Mucosa of gallbladder (tissue), 1 donor: Measurements from ENCODE around the gene GABRR2. TPM values are rescaled to one million over a fixed set of nuclear protein-coding genes. Genes with fewer than 3 reads are reported as not detected.

Experiments
- DNase-seq: peaks from one replicate; pipeline ENCODE4 v3.0.0-alpha.2; 2020; ENCODE audit warnings: low spot score
- total RNA-seq: library from RNA; stranded (reverse); gene quantifications from one replicate; pipeline ENCODE4 v1.2.1, GENCODE V29; 2021
- donor health status: DM: no; HTN: no; CAD: no.

The GABRR2 gene
- total RNA-seq: 0.92 TPM

DNA sequence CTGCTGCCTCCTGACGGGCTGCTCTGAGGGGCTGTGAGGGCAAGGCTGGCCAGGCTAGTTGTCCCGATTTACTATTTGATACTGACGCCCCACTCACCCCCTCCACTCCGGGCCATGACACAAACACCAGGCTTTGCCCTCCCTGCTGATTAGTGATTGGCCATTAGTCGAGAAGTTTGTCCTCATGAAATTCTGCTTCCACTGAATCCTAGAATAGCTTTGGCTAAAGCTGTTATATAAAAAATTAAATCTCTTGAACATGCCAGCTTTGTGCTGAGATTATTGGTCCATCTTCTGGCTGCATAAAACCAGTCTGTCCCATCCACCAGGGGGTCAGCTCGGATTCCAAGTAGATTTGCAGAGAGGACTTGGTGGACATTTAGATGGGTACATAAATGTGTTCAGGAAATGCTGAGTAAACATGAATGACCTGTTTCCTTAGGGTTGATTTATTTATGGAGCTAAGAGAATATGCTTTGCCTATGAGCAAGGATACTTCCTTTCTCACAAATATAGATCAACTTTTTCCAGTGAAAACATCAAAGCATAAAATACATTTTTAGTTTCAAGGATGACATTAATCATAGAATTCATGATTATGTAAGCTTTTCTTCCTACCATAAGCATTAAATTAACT, at the start of gene GABRR2:
GABRR2 (minus strand) TSS at position 51 of the 637 bp plus-strand sequence. CDS start 134 bp downstream, outside the sequence.
- no peak for DNase-seq

DNA sequence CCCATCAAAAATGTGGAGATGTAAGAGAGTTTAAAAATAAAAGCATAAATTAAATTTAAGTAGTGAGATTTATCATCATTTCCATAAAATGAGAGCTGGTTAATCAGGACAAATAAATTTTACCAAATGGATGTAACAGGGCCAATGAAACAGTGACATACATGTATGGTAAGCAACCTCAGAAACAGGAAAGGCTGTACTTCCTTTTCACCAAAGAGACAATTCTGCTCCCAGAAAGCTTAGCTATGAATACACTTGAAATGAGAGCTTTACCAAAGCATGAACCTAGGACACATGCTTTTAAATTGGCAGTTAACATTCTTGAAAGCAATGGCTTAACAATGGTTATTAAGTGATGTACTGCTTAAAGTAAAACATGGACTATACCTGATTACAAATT, 49.5 kb upstream of the GABRR2 start:
- no peak for DNase-seq

DNA sequence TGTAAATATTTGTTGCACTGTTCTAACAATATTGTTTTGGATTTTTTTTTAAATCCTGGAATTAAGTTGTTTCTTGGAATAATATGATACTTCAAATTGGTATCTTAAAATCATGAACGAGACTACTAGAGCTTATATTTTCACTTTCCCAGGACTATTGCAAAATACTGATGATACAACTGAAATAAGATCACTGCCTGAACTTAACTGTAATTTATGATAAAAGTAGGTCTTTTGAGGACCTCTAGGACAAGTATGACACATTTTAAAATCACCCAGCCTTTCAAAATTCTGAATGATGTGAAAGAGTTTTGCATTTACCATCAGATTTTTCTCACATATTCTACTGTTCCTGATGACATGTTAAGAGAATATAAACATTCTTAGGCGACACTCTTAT, 46.1 kb upstream of the GABRR2 start:
- no peak for DNase-seq

DNA sequence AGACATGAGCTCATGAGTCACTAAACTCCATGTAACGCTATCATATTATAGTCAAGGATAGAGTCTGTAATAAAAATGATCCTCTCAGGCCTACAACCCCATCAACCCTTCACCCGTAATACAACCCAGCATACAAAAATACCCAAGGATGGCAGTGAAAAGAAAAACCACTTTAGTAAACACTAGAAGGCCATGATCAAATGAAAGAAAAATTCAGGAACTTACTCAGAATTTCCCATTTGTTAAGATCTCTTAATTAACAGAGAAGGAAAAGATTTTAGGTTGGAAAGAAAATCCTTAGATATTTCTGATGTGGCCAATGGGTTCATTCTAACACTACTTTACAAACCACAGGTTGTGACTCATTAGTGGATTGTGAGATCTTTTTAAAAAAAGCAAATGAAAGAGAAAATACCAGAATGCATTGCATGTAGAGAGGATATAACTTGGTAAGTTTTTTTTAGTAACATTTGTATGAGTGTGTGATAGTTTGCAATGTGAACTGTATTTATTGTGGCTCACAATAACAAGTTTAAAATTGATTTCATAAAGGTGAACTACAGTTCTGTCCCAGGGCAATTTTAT, 45.4 kb upstream of the GABRR2 start:
- no peak for DNase-seq

DNA sequence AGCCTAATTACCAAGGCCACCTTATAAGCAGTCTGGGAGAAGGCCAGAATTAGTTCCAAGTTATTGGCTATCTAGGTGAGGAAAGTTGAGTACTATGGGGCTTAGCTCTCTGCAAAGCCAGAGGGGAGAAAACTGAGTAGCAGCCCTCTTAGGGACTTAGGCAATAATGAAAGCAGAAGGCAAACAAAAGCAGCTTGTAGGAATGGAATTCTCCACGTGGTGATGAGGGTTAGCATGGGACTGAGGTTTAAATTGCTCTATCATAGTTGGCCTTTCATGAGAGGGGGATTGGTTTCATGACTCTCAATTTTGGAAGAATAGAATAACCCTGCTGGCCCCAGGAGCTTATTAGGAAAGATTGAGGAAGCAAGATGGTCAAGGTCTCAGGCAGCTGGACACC, 44.5 kb upstream of the GABRR2 start:
- DNase-seq: no peak

DNA sequence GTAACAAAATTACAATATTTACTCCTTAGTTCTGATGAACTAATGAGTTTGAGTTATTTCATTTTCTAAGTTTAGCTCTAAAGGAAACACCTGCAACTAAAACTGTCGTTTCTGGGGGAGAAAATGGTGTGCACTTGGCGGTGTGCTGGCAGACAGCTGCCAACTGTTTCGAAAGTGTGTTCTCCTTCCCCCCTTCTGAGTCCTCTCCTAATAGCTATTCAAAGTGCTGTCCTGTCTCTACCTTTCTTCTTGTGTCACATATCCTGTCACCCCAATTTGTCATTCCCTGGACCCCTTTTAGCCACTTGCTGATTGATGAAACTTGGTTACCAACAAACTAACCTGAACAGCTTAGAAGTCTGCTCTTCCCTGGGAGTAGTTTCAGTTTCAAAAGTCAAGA, 42.3 kb upstream of the GABRR2 start:
- DNase-seq: no peak

DNA sequence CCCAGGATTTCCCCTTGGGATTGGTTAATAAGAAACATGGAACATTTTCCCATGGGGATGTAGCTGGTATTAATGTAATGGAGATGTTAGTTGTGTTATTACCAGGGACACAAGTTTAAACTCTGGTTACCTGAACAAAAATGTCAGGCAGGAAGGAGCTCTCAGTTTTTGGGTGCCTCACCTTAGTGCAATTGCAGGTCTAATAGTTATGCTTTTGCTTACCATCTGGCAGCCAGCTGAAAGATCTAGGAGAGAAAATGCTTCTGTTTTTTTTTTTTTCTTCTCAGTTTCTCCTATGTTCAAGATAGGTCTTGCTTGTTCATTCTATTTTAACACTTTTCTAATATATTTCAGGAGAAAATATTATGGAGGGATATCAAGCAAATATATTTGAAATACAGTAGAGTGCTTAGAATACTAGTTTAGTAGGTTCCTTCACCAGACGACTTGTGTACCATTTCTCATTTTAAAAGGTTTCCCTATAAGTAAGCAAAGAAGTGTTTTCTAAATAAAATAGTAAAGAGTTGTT, 41.6 kb upstream of the GABRR2 start:
- no peak for DNase-seq

DNA sequence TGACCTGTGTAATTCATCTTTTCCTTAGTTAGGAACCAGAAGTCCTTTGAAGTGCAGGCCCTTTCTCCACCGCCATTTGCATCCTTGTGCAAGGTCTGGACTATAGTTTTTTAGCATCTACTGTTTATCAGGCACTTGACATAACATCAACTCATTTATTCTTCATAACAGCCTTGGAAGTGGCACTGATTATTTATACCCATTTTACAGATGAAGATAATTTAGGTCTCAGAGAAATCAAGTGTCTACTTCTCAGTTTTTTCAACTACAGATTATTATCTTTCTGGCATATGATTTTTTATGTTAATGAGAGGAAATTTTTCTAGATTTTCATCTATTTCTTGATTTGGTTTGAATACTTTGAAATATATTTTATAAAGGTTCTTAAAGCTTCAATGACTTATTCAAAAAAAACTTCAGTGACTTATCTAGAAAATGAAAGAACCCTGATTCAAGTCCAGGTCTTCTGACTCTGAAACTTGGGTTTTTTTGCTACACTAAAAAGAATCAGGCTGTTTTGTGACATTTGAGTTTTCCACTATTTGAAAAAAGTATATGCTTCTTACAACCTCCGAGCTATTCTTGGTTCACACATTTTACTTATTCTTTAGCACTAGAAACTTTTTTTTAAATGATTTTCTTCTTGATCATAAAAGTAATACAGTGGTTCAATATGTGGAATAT, 40.6 kb upstream of the GABRR2 start:
- no peak for DNase-seq

DNA sequence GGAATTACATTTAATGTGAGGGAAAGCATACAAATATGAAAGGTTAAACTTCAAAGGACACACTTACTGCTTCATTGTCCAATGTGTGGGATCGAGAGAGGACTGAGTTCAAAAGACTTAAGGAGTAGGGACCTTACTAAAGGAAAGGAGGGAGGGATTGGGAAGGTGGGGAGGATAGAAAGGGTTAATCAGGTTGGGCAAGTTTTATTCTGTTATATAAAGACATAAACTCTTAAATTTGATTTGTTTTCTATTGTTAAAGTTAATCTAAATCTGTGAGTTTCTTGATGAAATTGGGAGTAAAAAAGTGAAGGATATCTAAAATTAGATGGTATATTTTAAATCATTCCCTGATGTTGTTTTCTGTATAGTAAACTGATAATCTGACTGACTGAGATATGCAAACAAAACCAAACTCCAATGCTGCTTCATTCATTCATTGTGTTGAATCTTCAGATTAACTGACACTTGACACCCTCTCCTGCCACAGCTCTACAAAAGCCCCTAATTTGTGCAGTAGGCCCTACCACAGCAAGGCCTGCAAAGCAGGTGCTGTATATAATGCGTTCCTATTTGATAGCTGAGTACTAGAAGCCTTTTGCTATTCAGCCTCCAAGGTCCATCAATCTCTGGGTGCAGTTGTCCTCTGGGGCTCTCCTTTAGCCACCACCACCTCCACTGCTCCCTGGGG, 38.7 kb upstream of the GABRR2 start:
- no peak for DNase-seq

DNA sequence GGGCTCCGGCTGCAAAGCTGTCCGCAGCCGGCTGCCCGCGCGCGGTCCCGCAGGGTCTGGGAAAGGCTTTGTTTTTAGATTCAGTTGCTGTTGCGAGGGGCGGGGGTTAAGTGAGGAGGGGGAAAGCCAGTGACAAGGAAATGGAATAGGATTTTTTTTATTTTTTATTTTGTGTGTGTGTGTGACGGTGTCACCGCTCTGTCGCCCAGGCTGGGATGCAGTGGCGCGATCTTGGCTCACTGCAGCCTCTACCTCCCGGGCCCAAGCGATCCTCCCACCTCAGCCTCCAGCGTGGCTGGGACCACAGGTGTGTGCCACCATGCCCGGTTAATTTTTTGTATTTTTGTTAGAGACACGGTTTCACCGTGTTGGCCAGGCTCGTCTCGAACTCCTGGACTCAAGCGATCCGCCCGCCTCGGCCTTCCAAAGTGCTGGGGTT, 38.0 kb upstream of the GABRR2 start:
- no peak for DNase-seq

DNA sequence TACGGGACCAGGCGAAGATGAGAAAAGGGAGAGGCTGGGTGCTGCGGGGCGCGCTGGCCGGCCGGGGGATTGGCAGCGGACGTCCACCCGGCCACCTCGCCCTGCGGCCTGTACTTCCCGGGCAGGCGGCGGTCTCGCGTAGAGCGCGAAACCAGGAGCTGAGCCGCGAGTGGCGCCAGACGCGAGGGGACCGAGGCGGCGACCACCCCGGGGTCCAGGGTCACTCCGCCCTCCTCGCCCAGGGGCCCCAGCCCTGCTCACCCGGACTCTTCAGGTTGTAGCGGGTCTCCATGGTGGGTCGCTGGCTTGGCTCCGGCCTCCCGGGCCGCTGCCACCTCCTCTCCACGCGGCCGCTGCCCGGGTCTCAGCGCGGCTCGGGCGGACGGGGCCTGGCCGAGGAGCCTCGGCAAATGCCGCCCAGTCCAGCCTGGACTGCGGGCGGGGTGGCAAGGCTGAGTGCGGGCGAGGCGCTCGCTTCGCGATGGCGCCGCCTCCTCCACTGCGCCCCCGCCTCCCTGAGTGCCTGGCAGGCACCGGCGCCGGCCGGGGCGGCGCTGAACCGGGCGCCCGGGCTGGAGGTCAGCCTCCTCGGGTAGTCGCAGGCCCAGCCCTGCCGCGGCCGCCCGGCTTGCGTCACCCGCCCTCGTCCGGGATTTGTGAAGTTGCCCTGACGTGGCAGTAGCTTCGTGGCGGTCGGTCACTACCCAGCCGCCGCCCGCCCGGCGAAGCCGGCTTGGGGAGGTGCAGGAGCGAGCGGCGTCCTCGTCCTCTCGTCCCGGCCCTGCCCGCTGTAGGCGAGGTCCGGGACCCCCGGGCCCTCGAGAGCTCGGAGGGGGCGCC, 37.4 kb upstream of the GABRR2 start, which contains the start of gene UBE2J1:
UBE2J1 (minus strand) TSS at position 445 of the 840 bp plus-strand sequence; CDS start at position 292, 153 bp downstream.
- peak; percentile 94 for DNase-seq

DNA sequence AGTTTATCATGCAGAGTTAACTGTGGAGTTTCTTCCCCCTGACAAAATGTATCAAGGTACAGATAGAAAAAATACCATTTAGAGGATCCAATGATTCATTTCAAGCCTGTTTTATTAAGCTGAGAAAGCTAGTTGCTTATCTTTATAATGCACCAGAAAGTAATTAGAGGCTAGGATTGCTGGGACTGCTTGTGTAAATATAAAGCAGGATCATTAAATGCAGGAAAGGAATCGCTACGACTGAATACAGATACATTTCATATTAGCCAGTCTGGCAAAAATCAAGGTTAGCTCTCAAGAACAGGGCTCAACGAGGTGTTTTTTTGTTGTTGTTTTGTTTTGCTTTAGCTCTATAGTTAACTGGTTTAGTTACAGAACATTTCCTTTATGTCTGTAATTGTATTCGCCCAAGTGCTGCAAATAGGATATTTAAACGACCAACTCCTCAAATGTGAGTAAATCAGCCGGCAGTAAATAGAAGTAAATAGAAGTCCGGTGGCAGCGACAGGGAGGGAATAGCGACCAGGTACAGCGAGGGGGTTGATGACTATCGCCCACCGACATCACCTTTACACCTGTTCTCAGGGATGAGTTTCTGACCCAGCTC, 36.7 kb upstream of the GABRR2 start:
- no peak for DNase-seq

DNA sequence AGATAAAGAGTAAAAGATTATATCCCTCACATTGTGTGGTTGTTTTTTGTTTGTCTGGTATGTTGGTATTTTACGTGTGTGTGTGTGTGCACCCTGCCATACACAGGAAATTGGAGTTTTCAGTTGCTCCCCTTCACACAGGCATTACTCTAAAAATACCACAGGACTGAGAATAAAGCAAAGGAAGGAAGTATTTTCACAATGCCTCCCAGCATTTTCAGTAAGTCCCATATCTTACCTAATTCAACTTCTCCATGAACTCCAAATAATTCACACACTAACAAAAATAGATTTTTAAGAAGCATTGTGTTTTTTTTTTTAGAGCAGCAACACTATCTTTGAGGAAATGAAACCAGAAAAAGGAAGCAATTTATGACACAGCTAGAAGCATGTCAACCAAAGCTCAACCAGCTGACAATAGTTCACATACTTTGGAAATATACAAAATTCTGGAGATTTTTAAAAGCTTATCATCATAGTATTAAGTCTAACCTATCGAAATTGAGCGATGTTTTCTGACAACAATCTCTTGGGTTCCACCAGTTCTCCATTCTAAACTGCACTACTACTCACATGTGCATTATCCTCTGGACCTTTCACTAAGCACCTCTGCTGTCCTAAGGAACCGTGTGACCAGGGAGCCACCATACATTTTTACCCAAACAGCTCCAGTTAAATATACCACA, 35.3 kb upstream of the GABRR2 start:
- DNase-seq: no peak

DNA sequence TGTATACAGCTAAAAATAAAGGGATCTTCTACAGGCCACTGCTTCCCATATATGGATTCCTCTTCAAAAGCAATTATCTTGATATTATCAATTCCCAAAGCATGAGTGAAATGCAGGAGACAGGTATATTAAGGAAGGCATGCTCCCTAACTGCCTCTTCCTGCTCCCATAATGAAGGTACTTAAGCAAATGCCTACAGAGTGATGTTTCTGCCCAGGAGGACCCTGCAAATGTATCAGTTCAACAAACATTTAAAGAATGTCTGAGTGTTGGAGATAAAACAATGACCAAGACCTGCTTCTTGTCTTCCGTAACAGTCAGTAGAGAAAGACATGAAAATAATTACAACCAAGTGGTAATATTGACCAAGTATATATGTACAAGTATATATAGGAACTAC, 33.3 kb upstream of the GABRR2 start:
- DNase-seq: no peak

DNA sequence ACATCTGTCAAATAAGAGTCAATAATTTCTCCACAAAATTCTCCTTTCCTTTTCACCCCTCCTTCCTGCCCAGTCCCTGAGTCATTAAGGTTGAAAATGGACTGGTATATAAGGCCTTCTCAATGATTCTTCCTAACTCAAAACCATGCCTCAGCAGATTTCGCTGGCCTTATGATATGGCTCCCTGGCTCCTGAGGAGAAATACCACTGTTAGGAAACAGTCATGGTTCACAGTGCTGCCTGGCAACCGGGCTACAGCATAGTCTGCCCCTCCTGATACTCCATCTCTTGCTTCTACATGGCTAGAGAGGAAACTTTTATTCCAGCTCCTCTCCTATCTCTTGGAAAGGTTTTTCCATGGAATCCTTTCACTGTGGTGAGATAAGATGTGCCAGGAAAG, 32.7 kb upstream of the GABRR2 start:
- no peak for DNase-seq

DNA sequence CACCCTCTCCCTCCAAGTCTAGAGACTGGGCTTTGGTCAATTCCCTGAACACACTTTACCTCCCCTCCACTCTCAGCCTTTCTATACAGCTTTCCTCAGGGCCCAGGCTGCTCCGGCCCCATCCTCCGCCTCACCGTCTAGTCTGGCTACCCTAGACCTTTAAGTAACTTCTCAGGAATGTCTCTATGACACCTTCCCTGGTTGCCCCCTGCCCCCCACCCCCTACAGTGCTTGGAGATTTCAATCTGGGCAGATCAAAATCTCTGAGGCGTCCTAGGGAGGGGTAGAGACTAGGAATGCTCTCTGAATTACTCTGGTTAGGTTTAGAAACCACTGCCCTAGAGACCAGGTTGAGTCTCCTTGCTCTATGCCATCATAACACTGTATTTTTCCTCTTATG, 31.3 kb upstream of the GABRR2 start:
- DNase-seq: no peak

DNA sequence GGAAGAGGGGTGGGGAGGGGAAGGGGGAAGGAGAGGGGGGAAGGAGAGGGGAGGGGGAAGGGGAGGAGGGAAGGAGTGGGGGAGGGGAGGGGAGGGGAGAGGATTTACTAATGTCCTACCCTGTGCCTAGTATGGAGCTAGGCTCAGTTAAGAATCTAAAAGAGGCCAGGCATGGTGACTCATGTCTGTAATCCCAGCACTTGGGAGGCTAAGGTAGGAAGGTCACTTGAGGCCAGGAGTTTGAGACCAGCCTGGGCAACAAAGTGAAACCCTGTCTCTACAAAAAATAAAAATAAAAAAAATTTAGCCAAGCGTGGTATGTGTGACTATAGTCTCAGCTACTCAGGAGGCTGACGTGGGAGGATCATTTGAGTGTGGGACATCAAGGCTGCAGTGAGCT, 24.5 kb upstream of the GABRR2 start:
- DNase-seq: no peak

DNA sequence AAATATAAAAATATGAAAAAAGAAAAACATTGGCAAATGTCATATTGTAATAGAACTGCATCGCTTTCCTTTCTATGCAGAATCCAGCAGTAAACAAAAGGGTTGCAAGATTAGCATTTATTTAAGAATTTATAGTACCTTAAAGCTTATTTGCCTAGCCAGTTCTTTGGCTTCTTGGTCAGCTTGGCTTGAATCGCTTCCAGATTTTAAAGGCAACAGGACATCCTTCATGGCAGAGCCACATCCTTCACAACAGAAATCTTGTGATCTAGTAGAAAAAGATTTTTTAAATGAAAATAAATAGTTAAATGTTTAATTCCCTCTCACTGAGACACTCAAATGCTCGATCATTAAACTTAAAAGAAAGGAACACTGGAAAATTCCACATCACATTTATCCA, 20.1 kb upstream of the GABRR2 start:
- no peak for DNase-seq

DNA sequence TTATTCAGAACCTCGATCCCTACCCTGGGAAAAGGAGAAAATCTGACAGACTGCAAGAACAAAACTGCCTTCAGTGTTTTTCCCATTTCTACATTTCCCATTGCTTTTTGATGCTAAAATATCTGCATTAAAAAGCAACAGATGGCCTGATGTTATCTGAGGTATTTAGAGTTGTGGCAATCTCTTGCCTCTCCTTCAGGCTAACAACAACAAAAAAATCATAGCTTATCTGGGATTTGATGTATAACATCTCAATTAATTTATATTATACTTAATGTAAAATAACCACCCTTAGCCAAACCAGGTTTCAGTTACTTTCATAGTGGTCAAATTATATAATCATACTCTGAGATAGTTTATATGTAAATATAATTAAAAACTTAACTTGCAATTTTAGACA, 15.8 kb upstream of the GABRR2 start:
- no peak for DNase-seq

DNA sequence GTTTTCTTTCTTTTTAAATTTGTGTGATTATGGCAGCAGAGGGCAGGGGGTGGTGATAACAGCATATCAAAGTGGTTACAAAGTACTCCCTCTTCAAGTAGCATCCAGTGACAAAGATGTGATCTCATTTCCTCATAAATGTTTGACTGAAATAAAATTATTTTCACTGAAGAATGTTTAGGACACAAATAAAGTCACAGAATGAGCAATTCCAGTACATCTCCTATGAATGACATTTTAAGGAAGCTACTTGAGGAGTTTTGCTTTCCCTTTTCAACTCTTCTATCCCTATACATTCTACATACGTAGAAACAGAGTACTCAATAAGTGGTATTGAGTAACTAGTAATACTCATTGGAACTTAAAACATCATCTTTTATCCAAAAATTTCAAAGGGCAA, 13.9 kb upstream of the GABRR2 start:
- DNase-seq: no peak
